DMS153 (cell line): ENCODE data around the gene CTNNA1.

Experiments
- DNase-seq: peaks from one replicate; lab custom pipeline; 2025; lab: John Stamatoyannopoulos, UW

CTNNA1 gene

GRCh38 chr5:138967791-138968448 lies 214.7 kb downstream of the CTNNA1 start:
- DNase-seq = peak; percentile 56

DNA sequence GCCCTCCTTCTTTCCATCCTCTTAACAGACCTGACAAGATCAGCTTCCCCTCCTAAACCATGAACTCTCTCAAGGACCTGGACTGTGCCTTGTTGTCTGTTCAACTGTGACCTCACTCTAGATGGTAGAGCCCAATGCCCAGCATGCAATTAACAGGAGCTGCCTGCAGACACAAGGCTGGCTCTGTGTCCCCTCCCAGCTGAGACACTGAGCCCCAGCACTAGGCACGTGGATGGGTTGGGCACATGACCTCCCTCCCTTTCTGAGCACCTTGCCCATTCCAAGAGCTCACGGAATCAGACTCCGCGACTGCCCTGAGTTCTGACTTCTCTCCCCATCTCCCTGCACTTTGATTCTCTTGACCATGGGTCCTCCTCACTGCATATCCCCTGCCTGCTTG lies 215.4 kb downstream of the CTNNA1 start:
- no peak for DNase-seq

- no peak for DNase-seq
Measured at GRCh38 chr5:138969323-138970002, 216.2 kb downstream of the CTNNA1 start.

DNA sequence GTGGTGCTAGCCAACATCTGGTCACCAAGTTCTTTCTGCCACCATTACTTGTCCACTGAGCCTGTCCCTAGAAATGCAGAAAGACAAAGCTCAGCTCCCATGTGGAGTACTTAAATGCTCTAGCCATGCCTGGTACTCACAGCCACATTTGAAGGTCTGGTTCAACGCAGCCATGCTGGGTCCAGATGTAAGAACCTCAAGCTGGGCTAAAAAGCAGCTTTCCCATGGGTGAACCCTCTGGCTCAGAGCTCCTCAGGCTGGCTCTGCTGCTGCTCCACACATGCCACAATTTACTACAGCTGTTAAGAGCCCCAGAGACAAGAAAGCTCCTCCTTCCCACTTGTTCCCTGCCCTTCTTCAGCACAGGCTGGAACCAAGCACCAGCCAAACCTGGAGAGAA lies 219.0 kb downstream of the CTNNA1 start:
- DNase-seq = no peak

DNA sequence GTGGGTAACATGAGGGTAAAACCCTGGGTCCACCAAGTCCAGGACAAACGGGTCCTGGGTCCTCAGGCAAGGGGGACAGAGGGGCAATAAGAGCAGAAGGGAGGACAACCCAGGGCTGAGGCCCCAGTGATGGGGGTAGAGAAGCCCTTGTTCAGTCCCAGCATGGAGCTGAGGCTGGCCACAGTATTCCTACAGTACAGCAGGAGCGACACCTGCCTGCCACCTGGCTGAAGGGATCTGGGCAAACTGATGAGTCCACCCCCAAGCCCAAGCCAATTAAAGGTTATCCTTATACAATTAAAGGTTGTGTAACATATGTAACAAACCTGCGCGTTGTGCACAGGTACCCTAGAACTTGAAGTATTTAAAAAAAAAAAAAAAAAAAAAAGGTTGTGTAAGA lies 219.6 kb downstream of the CTNNA1 start:
- no peak for DNase-seq

GRCh38 chr5:138974227-138975063 lies 221.2 kb downstream of the CTNNA1 start:
- DNase-seq = no peak

- no peak for DNase-seq
Measured at GRCh38 chr5:138975098-138975847, 222.0 kb downstream of the CTNNA1 start.

- no peak for DNase-seq
Measured at GRCh38 chr5:138978080-138978479, 224.9 kb downstream of the CTNNA1 start.

DNA sequence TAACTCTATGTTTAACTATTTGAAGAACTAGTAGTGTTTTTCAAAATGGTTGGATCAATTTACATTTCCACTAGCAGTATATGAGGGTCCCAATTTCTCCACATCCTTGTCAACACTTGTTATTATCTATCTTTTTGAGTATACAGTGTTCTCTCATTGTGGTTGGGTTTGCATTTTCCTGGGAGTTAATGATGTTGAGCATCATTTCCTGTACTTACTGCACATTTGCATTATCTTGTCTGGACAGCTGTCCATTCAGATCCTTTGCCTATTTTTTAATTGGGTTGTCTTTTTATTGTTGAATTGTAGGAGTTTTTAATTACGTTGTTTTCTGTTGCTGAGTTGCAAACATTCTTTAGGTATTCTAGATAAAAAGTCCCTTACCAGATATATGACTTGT lies 225.4 kb downstream of the CTNNA1 start:
- no peak for DNase-seq

DNA sequence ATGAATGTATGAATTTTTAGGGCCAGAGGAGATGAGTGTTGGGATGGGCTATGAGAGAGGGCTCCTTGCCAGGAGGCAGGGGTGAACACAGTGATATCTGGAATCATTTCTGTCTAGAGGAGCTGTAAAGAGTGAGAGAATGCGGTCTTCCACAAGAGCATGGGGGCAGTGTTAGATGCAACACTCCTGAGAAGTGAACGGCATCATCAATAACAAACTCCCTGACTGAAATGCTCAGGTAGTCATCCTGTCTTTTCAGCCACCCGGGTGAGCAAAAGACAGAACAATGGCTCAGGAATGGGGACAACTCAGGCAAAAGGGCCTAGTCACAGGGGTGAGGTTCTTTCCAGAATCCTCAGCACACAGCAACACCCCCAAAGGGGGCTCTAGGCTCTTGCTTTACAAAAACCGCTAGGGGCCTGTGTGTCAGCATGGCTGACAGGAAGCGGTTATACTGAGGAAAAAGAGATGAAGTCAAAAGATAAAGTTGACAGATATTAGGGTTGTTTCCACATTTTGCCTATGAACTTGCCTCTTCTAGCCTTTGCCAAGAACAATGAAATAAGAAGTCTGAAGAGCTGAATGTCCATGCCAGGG lies 226.6 kb downstream of the CTNNA1 start:
- no peak for DNase-seq

- DNase-seq = no peak
Measured at GRCh38 chr5:138980441-138980840, 227.2 kb downstream of the CTNNA1 start.

- DNase-seq = no peak
Measured at GRCh38 chr5:138981131-138981530, 227.9 kb downstream of the CTNNA1 start.

GRCh38 chr5:138981586-138981985 lies 228.4 kb downstream of the CTNNA1 start:
- DNase-seq = no peak

- DNase-seq = no peak
Measured at GRCh38 chr5:138983984-138984383, 230.8 kb downstream of the CTNNA1 start.
